Superior temporal gyrus (tissue), 1 donor: ENCODE measurements around the gene POU3F2.

ENCODE experiments used
- DNase-seq: peaks from one replicate; pipeline ENCODE4 v3.0.0-alpha.2; 2016; ENCODE audit errors: extremely low spot score

Gene POU3F2

GRCh38 chr6:98843271-98844243 is 9.2 kb downstream of the POU3F2 start:
- DNase-seq = peak; percentile 74

DNA sequence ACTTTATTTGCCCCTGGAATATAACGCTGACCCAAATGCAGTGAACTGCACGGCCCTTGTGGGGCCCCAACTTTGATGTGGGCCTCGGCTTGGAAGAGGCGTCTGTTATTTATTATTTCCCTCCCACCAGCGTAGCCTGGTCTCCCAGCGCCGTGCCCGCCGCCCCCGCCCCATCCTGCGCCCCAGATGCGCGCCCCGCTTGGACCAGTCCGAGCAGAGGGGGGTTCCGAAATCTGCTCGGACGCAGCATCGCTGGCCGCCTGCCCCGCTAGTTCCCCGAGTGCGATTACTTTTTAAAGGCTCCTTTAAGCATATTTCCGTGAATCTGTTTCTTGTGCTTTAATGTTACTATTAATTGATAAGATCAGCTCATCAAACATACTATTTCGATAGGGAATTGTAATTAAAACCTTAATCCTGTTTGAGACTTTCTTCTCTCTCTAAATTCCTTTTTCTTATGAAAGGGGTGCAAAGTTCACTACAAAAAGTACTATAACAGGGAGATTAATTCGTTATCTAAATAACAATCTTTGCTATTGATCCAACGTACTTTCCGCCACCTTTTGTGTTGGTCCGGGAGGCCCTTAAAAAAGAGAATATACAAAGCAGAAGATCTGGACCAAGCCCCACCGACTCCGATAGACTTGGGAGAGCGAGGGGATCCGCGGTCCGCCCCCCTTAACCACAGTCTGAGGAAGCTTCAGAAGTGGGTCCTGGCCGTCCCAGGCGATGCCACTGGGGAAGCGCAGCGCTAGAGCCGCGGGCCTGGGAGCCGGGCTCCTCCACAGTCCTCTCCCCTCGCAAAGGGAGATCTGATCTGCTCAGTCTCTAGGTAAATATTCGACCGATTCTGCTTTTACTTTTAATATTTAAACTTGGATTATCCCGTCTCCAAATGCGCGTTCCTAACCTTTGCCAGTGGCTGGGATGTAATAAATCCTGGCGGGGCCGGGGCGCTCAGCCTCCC is 10.2 kb downstream of the POU3F2 start:
- DNase-seq = peak; percentile 67

- DNase-seq = peak; percentile 97
Observed at GRCh38 chr6:98845211-98846020, 11.0 kb downstream of the POU3F2 start.

DNA sequence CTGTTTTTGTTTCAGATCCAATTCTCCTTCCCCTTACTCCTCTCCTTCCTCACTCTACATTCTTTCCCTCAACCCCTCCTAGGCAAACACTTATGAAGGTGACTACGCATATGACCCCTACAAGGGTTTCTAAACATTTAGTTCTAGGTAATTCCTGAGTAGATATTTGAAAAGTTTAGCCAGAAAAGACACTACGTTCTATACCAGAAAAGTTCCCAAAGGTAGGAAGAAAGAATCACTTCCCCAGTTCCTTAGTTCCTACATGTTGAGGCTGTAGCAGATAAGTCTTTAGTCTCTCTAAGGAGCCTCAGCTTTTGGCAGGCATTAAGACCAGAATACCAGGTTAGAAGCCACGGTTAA is 11.6 kb downstream of the POU3F2 start:
- no peak for DNase-seq

- DNase-seq = no peak
Observed at GRCh38 chr6:98847416-98847778, 13.0 kb downstream of the POU3F2 start.

DNA sequence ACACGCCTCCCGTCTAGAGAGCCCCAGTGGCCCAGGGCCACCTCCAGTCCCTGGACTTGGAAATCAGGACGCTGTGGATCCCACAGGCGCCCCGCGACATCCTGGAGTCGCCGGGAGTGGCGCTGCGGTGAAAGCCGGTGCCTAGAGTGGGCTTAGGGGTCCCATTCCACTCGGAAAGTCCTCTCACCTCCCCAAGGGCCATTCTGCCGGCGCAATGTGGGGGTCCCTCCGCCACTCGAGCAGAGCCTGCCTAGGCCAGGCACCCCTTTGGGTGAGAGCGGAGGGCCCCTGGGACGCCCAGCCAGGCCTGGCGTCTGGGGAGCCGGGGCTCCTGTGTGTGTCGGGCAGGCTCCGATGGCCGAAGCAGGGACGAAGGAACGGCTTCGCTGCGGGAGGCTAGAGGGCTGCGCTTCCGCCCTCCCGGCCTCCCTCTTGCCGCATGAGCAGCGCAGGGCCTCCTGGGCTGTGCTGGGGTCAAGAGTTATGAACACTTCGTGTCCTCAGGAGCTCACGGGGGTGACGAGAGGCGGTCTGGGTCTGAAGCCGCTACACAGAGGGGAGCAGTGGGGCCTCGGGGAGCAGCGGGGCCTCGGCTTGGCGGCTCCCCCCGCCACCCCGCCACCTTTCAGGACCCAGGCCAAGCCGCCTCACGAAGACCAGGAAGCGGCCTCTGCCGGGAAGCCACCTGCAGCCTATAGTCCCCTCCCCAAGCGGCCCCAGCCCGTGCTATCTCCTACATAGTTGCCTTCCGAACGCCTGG is 13.6 kb downstream of the POU3F2 start:
- no peak for DNase-seq

DNA sequence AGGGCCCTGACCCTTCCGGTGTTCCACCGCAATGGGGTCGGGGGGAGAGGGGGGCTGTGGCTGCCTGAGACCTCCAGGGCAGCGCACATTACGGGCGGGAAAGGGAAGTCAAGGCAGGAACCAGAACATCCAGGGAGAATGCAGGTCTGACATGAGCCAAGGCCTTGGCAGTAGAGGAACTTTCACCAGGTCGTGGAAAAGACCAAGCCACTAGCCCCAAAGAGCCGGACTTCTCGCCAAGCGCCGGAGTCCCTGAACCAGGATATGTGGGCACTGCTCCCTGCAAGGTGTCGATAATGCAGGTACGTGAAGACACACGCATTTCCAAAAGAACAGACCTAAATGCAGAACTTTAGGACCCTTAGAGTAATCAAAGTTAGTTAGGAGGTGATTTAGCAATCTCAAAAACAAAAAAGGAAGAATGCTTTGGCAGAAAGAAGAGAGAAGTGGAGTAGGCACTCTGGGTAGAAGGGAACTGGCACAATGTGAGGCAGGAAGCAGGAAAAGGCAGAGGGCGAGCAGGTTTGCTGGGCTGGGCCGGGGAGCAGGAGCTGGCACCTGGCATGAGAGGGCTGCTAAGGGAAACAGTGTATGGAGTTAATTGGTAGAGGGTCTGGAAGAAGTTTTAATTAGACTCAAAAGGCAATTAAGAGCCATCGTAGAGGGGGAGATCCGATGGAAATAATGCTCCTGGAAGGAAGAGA is 14.3 kb downstream of the POU3F2 start:
- no peak for DNase-seq

- no peak for DNase-seq
Observed at GRCh38 chr6:98864497-98864896, 30.1 kb downstream of the POU3F2 start.

GRCh38 chr6:98871057-98871456 is 36.7 kb downstream of the POU3F2 start:
- DNase-seq = no peak

DNA sequence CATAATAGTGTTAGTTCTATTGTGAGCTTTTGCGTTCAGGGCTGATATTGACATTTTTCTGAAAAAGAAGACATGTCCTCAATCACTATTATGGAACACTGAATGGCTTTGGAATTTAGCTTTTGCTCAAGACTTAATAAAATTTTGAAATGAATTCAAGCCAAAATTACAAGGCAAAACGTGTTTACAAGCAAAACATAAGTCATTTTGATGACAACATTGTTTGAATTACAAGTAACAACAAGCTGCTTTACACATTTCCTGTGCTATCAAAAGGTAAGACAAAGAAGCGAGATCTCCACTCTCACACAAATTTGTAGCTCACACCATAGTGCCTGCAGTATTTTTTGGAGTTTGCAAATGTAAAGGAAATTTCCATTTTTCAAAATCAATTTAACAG is 37.4 kb downstream of the POU3F2 start:
- no peak for DNase-seq

GRCh38 chr6:98875375-98875774 is 41.0 kb downstream of the POU3F2 start:
- DNase-seq = no peak

GRCh38 chr6:98877250-98877649 is 42.9 kb downstream of the POU3F2 start:
- DNase-seq = no peak

GRCh38 chr6:98880486-98880885 is 46.1 kb downstream of the POU3F2 start:
- no peak for DNase-seq

DNA sequence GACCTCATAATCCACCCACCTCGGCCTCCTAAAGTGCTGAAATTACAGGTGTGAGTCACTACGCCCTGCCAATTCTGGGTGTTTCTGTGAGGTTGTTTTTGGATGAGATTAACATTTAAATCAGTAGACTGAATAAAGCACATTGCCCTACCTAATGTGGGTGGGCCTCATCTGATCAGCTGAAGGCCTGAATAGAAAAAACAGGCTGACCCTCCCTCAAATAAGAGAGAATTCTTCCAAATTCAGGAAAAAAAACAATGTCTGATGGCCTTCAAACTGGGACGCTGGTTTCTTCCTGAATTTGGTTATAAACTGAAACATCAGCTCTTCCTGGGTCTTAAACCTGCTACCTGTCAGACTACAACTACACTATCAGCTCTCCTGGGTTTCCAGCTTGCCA is 51.0 kb downstream of the POU3F2 start:
- no peak for DNase-seq

- no peak for DNase-seq
Observed at GRCh38 chr6:98887650-98888049, 53.3 kb downstream of the POU3F2 start.
